HepG2 (cell line): ENCODE measurements around the gene NGEF. TPM values are rescaled to one million over a fixed set of nuclear protein-coding genes. Genes with fewer than 3 reads are reported as not detected.
A peak's percentile ranks its signal among the peaks of the same experiment; 100 is the strongest.

Experiments used
- ATF4 ChIP-seq, 2 experiments: fragments of 450-650 bp in 1 of 2; sonication (generic) in 1 of 2; formaldehyde crosslinking; IDR thresholded peaks; 2 replicates each; pipeline versions ENCODE4 v1.5.0 to v1.8.0; 2020 to 2022; ENCODE audit warnings: mild to moderate bottlenecking in 1 of 2, missing genetic modification reagents in 1 of 2
- CHCHD3 ChIP-seq: sonication (generic); formaldehyde crosslinking; IDR thresholded peaks from 2 replicates; pipeline ENCODE4 v1.8.0; 2022; ENCODE audit warnings: mild to moderate bottlenecking, missing genetic modification reagents, moderate library complexity
- KAT8 ChIP-seq: IDR thresholded peaks from 2 replicates; pipeline ENCODE4 v1.6.1; 2016; ENCODE audit warnings: missing genetic modification reagents, missing compliant biosample characterization
- MXI1 ChIP-seq: IDR thresholded peaks from 3 replicates; pipeline ENCODE4 v1.6.1; 2012; ENCODE audit warnings: low read depth, low read length, inconsistent platforms, borderline replicate concordance
- NAIF1 ChIP-seq: sonication (generic); formaldehyde crosslinking; IDR thresholded peaks from 2 replicates; pipeline ENCODE4 v1.5.0; 2020; ENCODE audit warnings: mild to moderate bottlenecking, missing genetic modification reagents, borderline replicate concordance
- NONO ChIP-seq, 2 experiments: fragments of 450-650 bp in 1 of 2; sonication (generic) in 1 of 2; formaldehyde crosslinking in 1 of 2; IDR thresholded peaks in 1 of 2; conservative IDR thresholded peaks in 1 of 2; 2 replicates each; pipeline versions ENCODE4 v1.6.1 to v1.8.0; 2017 to 2022; ENCODE audit warnings: mild to moderate bottlenecking in 1 of 2, missing genetic modification reagents in 1 of 2, moderate library complexity in 1 of 2
- POLR2AphosphoS5 ChIP-seq: IDR thresholded peaks from 2 replicates; pipeline ENCODE4 v1.6.1; 2012; ENCODE audit warnings: low read depth, low read length
- POLR2G ChIP-seq: fragments of 200-400 bp; formaldehyde crosslinking; IDR thresholded peaks from 2 replicates; pipeline ENCODE4 v1.6.1; 2018; ENCODE audit warnings: mild to moderate bottlenecking, low read depth, low read length, moderate library complexity
- SIX4 ChIP-seq: sonication (generic); formaldehyde crosslinking; IDR thresholded peaks from 2 replicates; pipeline ENCODE4 v1.4.0; 2020; ENCODE audit warnings: missing genetic modification reagents
- ZBTB3 ChIP-seq: sonication (generic); formaldehyde crosslinking; IDR thresholded peaks from 2 replicates; pipeline ENCODE4 v1.4.0; 2020; ENCODE audit warnings: low read depth, mild to moderate bottlenecking, moderate library complexity, missing genetic modification reagents, borderline replicate concordance
- ZNF138 ChIP-seq: sonication (generic); formaldehyde crosslinking; IDR thresholded peaks from 2 replicates; pipeline ENCODE4 v1.5.0; 2020; ENCODE audit warnings: mild to moderate bottlenecking, low read depth, missing genetic modification reagents
- ZNF331 ChIP-seq: sonication (generic); formaldehyde crosslinking; IDR thresholded peaks from 2 replicates; pipeline ENCODE4 v1.4.0; 2020; ENCODE audit warnings: missing genetic modification reagents
- ZNF501 ChIP-seq: sonication (generic); formaldehyde crosslinking; IDR thresholded peaks from 2 replicates; pipeline ENCODE4 v1.5.1; 2020; ENCODE audit warnings: mild to moderate bottlenecking, moderate library complexity, missing genetic modification reagents
- ZNF616 ChIP-seq: sonication (generic); formaldehyde crosslinking; IDR thresholded peaks from 2 replicates; pipeline ENCODE4 v1.5.0; 2020; ENCODE audit warnings: low read depth, mild to moderate bottlenecking, missing genetic modification reagents
- ZNF7 ChIP-seq: IDR thresholded peaks from 2 replicates; pipeline ENCODE4 v1.6.1; 2016; ENCODE audit warnings: missing biosample characterization, missing genetic modification reagents
- ZNF710 ChIP-seq: sonication (generic); formaldehyde crosslinking; IDR thresholded peaks from 2 replicates; pipeline ENCODE4 v1.5.0; 2020; ENCODE audit warnings: mild to moderate bottlenecking, missing genetic modification reagents, borderline replicate concordance
- ZNF768 ChIP-seq: sonication (generic); formaldehyde crosslinking; IDR thresholded peaks from 2 replicates; pipeline ENCODE4 v1.4.0; 2020; ENCODE audit warnings: missing genetic modification reagents
- ZSCAN12 ChIP-seq: sonication (generic); formaldehyde crosslinking; IDR thresholded peaks from 2 replicates; pipeline ENCODE4 v1.9.0; 2021; ENCODE audit warnings: mild to moderate bottlenecking, missing genetic modification reagents
- ZSCAN25 ChIP-seq: sonication (generic); formaldehyde crosslinking; IDR thresholded peaks from 2 replicates; pipeline ENCODE4 v1.8.0; 2022; ENCODE audit warnings: mild to moderate bottlenecking, missing genetic modification reagents
- ZSCAN9 ChIP-seq: IDR thresholded peaks from 2 replicates; pipeline ENCODE4 v1.6.1; 2016; ENCODE audit warnings: borderline replicate concordance
- polyA plus RNA-seq, 8 experiments: library from polyadenylated mRNA; depleted of rRNA in 3 of 8; stranded (reverse) in 7 of 8; unstranded in 1 of 8; fragments of >200 nt; fragmentation: Illumina TruSeq in 4 of 8; extraction: Trizol in 4 of 8; gene quantifications; 2 replicates each; pipeline versions ENCODE4 v1.2.1 to v1.2.3, GENCODE V29; 2011 to 2016; ENCODE audit warnings: low read depth in 4 of 8, missing spikeins in 1 of 8, mixed read lengths in 1 of 8; ENCODE audit not compliant: insufficient read depth in 1 of 8
- total RNA-seq, 5 experiments: library from RNA; depleted of rRNA; stranded (reverse); fragments of >200 nt; fragmentation: Illumina TruSeq; extraction: Trizol; gene quantifications; 2 replicates each; pipeline ENCODE4 v1.2.3, GENCODE V29; 2016; ENCODE audit warnings: low read depth in 1 of 5
- TF ChIP-seq, protein P1 (sequence below): sonication (generic); formaldehyde crosslinking; IDR thresholded peaks from 2 replicates; pipeline ENCODE4 v1.9.0; 2021; ENCODE audit warnings: missing genetic modification reagents, borderline replicate concordance
- TF ChIP-seq, protein P2 (sequence below): IDR thresholded peaks from 2 replicates; pipeline ENCODE4 v1.6.1; 2016; ENCODE audit warnings: missing biosample characterization, missing genetic modification reagents, low read depth
- TF ChIP-seq, protein P3 (sequence below): sonication (generic); formaldehyde crosslinking; IDR thresholded peaks from 2 replicates; pipeline ENCODE4 v1.4.0; 2020; ENCODE audit warnings: mild to moderate bottlenecking, missing genetic modification reagents

NGEF gene
- total and polyA plus RNA-seq, 2 of the 13 experiments (the other 11 are each of a cell fraction or from before 2014, with no cell fraction given): 14.4 to 36.9 TPM

DNA sequence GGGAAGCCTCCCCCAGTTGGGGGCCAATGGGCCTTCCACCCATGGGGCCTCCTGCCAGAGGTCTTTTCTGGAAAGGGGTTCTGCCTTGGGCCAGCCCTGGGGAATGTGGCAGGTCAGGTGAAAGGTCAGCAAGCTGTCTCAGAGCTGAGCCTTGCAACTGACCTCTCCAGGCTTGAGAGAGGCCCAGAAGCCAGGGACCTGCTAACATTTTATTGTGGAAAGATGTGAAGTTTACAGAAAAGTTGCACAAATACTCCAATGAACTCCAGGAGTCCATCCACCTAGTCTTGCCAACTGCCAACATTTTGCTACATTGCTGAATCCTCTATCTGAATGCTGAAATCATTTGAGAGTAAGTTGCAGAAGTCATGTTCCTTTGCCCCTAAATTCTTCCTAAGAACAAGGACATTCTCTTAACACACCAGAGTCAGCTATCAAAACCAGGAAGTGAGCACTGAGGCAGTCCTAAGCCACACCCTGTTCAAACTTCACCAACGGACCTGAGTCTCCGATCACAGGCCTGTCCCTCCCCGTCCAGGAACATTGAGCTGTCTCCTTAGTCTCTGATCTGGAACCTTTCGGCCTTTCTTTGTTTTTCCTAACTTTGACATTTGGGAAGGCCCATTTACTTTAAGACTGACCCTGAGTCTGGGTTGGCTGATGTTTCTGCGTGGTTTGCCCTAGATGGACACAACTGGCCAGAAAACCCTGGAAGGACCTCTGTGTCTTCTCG lies 139.0 kb downstream of the NGEF start (continued):
- TF ChIP-seq, protein P1, sequence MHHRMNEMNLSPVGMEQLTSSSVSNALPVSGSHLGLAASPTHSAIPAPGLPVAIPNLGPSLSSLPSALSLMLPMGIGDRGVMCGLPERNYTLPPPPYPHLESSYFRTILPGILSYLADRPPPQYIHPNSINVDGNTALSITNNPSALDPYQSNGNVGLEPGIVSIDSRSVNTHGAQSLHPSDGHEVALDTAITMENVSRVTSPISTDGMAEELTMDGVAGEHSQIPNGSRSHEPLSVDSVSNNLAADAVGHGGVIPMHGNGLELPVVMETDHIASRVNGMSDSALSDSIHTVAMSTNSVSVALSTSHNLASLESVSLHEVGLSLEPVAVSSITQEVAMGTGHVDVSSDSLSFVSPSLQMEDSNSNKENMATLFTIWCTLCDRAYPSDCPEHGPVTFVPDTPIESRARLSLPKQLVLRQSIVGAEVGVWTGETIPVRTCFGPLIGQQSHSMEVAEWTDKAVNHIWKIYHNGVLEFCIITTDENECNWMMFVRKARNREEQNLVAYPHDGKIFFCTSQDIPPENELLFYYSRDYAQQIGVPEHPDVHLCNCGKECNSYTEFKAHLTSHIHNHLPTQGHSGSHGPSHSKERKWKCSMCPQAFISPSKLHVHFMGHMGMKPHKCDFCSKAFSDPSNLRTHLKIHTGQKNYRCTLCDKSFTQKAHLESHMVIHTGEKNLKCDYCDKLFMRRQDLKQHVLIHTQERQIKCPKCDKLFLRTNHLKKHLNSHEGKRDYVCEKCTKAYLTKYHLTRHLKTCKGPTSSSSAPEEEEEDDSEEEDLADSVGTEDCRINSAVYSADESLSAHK (CRISPR knock-in tag): no peak
- no peak for TF ChIP-seq ZSCAN25 (CRISPR knock-in tag)
- no peak for TF ChIP-seq CHCHD3 (CRISPR knock-in tag)
- TF ChIP-seq MXI1: no peak
- TF ChIP-seq ZNF710: no peak
- TF ChIP-seq ZNF616: no peak
- peak; percentile 52; the same call in 1 of the 2 replicates for TF ChIP-seq ZNF501 (CRISPR knock-in tag)
- peak; percentile 55 for TF ChIP-seq POLR2G
- TF ChIP-seq ZNF138 (CRISPR knock-in tag): 0 out of 2 replicates have a peak, but pooled peaks have one; percentile 27
- TF ChIP-seq SIX4: no peak
- TF ChIP-seq NONO (IDR thresholded peaks at IDR 0.05): no peak
- no peak for TF ChIP-seq NONO (CRISPR knock-in tag; conservative IDR thresholded peaks at IDR 0.05)
- TF ChIP-seq, protein P2, sequence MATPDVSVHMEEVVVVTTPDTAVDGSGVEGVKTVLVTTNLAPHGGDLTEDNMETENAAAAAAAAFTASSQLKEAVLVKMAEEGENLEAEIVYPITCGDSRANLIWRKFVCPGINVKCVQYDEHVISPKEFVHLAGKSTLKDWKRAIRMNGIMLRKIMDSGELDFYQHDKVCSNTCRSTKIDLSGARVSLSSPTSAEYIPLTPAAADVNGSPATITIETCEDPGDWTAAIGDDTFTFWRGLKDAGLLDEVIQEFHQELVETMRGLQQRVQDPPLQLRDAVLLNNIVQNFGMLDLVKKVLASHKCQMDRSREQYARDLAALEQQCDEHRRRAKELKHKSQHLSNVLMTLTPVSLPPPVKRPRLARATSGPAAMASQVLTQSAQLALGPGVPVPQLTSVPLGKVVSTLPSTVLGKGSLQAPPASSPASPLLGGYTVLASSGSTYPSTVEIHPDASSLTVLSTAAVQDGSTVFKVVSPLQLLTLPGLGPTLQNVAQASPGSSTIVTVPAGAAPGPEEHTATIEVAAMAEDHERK (CRISPR knock-in tag): no peak
- TF ChIP-seq KAT8 (CRISPR knock-in tag): no peak; the same call in 1 of the 2 replicates
- TF ChIP-seq ZSCAN9: no peak
- TF ChIP-seq, protein P3, sequence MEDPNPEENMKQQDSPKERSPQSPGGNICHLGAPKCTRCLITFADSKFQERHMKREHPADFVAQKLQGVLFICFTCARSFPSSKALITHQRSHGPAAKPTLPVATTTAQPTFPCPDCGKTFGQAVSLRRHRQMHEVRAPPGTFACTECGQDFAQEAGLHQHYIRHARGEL (CRISPR knock-in tag): no peak
- no peak for TF ChIP-seq NAIF1 (CRISPR knock-in tag)
- peak; percentile 64 for TF ChIP-seq POLR2AphosphoS5
- 0 out of 2 replicates have a peak, but pooled peaks have one; percentile 12 for TF ChIP-seq ZNF331
- 0 out of 2 replicates have a peak, but pooled peaks have one; percentile 3 for TF ChIP-seq ZNF768 (CRISPR knock-in tag)
- TF ChIP-seq ZBTB3 (CRISPR knock-in tag): no peak
- no peak for TF ChIP-seq ATF4 (CRISPR knock-in tag; IDR thresholded peaks at IDR 0.05)
- TF ChIP-seq ZNF7 (CRISPR knock-in tag): no peak
- TF ChIP-seq ZSCAN12 (CRISPR knock-in tag): no peak
